ENCODE measurements around the gene MTIF3.

Gene MTIF3

GRCh38 chr13:27389891-27390290, 60.5 kb downstream of the MTIF3 start:
- DNase-seq, result no peak
- Mint-ChIP-seq H3K27me3 (no peaks in the 10 kb centered on the region), H3K4me1 (no peaks in the 10 kb centered on the region), H3K4me3 (no peak overlapping the region), H3K27ac (no peak overlapping the region), H3K9me3 (no peaks in the 10 kb centered on the region), H3K36me3 (ENCODE audit: low read depth) (no peaks in the 10 kb centered on the region)
- ATAC-seq, result no peak

GRCh38 chr13:27388241-27388640, 62.1 kb downstream of the MTIF3 start:
- no peak for DNase-seq
- H3K36me3 Mint-ChIP-seq (ENCODE audit: low read depth), result no peaks in the 10 kb centered on the region
- H3K27ac Mint-ChIP-seq, result no peak overlapping the region
- no peaks in the 10 kb centered on the region for H3K27me3 Mint-ChIP-seq
- no peak overlapping the region for H3K4me3 Mint-ChIP-seq
- H3K9me3 Mint-ChIP-seq, result no peaks in the 10 kb centered on the region
- no peaks in the 10 kb centered on the region for H3K4me1 Mint-ChIP-seq
- ATAC-seq, result no peak
